Lower lobe of right lung (tissue), 2 donors: ENCODE measurements around the gene NELL1. TPM values are rescaled to one million over a fixed set of nuclear protein-coding genes. Genes with fewer than 3 reads are reported as not detected.

ENCODE experiments used
- ATAC-seq, 2 donors: fragments of 200-7000 bp; cut with Tn5 transposase; one replicate each; pipeline ENCODE4 v1.9.1; 2020 to 2022; ENCODE audit warnings: mild to moderate bottlenecking in 2 of 2, moderate library complexity in 2 of 2
- DNase-seq: peaks from one replicate; pipeline ENCODE4 v3.0.0-alpha.2; 2020
- H3K27ac ChIP-seq: fragments of 200-600 bp; one replicate; pipeline ENCODE4 v1.8.0; 2022
- H3K27me3 ChIP-seq: fragments of 200-600 bp; one replicate; pipeline ENCODE4 v1.8.0; 2022; ENCODE audit warnings: low read depth
- H3K36me3 ChIP-seq: fragments of 200-600 bp; one replicate; pipeline ENCODE4 v1.8.0; 2022; ENCODE audit warnings: mild to moderate bottlenecking
- H3K4me1 ChIP-seq: fragments of 200-600 bp; one replicate; pipeline ENCODE4 v1.8.0; 2022
- H3K4me3 ChIP-seq: fragments of 200-600 bp; one replicate; pipeline ENCODE4 v1.8.0; 2022; ENCODE audit warnings: mild to moderate bottlenecking
- H3K9me3 ChIP-seq: fragments of 200-600 bp; one replicate; pipeline ENCODE4 v1.8.0; 2022
- CTCF ChIP-seq: fragments of 200-600 bp; IDR thresholded peaks from one replicate; pipeline ENCODE4 v1.8.0; 2022; ENCODE audit warnings: antibody characterized with exemption, mild to moderate bottlenecking
- intact Hi-C: fragments of 100-400 bp; cut with DNase I; formaldehyde crosslinking; loops from one replicate; pipeline ENCODE4 v1.11.0; 2022
- total RNA-seq: library from RNA; stranded (reverse); fragmentation: NEBNext Ultra II Directional; extraction: Animal tissue kit (Norgen Biotek cat#: 25700); gene quantifications from one replicate; pipeline ENCODE4 v1.2.1, GENCODE V29; 2021
- donor health status: DM: no; HTN: yes; CAD: no; lungs with severe emphysema.

The NELL1 gene
- total RNA-seq, 1 donor from 2014 or later = 0.15 TPM

GRCh38 chr11:21374376-21374775 is 705.0 kb downstream of the NELL1 start:
- no peak for TF ChIP-seq CTCF
- Histone ChIP-seq H3K27me3 (no peaks in the 10 kb centered on the region), H3K4me1 (no peaks in the 10 kb centered on the region), H3K27ac (no peak overlapping the region), H3K36me3 (no peaks in the 10 kb centered on the region), H3K9me3 (no peaks in the 10 kb centered on the region), H3K4me3 (no peak overlapping the region)
- intact Hi-C loops = no loop called here
- DNase-seq (no peak), ATAC-seq (no peak)

GRCh38 chr11:21385669-21386440 is 716.5 kb downstream of the NELL1 start:
- intact Hi-C loops = no loop called here
- Histone ChIP-seq H3K36me3 (no peaks in the 10 kb centered on the region), H3K4me1 (no peaks in the 10 kb centered on the region), H3K27ac (no peak overlapping the region), H3K27me3 (no peaks in the 10 kb centered on the region), H3K4me3 (no peak overlapping the region), H3K9me3 (no peaks in the 10 kb centered on the region)
- DNase-seq (no peak), ATAC-seq (no peak)
- TF ChIP-seq CTCF = no peak

GRCh38 chr11:21390430-21390829 is 721.0 kb downstream of the NELL1 start:
- no peaks in the 10 kb centered on the region for H3K36me3 ChIP-seq
- no peak for ATAC-seq
- H3K27ac ChIP-seq = no peak overlapping the region

GRCh38 chr11:21396342-21397008 is 727.1 kb downstream of the NELL1 start:
- DNase-seq = no peak
- H3K36me3 ChIP-seq = no peaks in the 10 kb centered on the region
- no peaks in the 10 kb centered on the region for H3K4me1 ChIP-seq
- H3K27me3 ChIP-seq = no peaks in the 10 kb centered on the region
- intact Hi-C loops = no loop called here
- no peak for TF ChIP-seq CTCF
- no peak for ATAC-seq
- no peak overlapping the region for H3K4me3 ChIP-seq
- H3K9me3 ChIP-seq = no peaks in the 10 kb centered on the region
- no peak overlapping the region for H3K27ac ChIP-seq

More at GRCh38 chr11:21390430-21390829, 721.0 kb downstream of the NELL1 start:
- H3K27me3 ChIP-seq = no peaks in the 10 kb centered on the region
- H3K4me3 ChIP-seq = no peak overlapping the region
- no peaks in the 10 kb centered on the region for H3K9me3 ChIP-seq
- no peak for DNase-seq
- no peaks in the 10 kb centered on the region for H3K4me1 ChIP-seq
- TF ChIP-seq CTCF = no peak
- intact Hi-C loops = no loop called here

- no peaks in the 10 kb centered on the region for H3K27me3 ChIP-seq
- TF ChIP-seq CTCF = no peak
Measured at GRCh38 chr11:21398195-21398594, 728.8 kb downstream of the NELL1 start.

More at GRCh38 chr11:21398195-21398594, 728.8 kb downstream of the NELL1 start:
- Histone ChIP-seq H3K27ac (no peak overlapping the region), H3K36me3 (no peaks in the 10 kb centered on the region), H3K4me1 (no peaks in the 10 kb centered on the region), H3K9me3 (no peaks in the 10 kb centered on the region), H3K4me3 (no peak overlapping the region)
- ATAC-seq = no peak
- no peak for DNase-seq
- intact Hi-C loops = no loop called here
